ENCODE results near the gene INF2.

INF2 gene

DNA sequence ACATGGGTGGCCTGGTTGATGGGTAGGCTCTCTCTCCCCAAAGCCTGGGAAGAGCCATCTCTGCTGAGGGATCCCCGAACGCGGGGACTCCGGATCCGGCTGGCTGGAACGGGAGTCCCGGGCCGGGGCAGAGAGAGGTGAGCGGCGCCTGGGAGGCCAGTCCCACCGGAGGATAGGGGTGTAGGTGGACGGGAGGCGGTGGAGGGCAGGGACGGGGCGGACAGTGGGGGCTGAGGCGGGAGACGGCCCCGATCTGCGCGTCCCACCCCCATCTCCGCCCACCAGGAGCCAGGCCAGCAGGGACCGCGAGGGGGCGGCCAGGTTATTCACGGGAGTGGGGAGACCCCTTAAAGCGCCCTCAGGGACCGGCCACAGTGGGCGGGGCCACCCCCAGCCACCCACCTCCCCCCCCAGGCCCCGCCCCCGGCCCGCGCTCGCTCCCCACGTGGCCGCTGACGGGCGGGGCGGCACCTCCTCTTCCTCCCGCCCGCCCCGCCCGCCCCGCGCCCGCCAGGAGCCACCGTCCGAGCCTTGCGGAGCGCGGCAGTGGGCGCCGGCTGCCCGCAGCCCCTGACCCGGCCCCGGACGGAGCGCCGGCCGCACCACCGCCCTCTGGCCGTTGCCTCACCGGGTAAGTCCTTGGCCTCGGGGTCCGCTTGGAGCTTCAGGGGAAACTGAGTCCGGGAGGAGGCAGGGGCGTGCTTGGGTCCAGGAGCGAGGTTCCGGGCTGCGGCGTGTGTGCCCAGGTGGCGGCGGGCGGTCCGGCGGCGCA is at the start of gene INF2:
TSS of gene INF2 (plus strand) at position 510 of the 772 bp plus-strand sequence. CDS start 11,748 bp downstream, outside the sequence.
- peak within 1 kb of the TSS; percentile 96 for H3K9ac ChIP-seq (ENCODE audit: low read length)
- peak; percentile 84 for DNase-seq (ENCODE audit: low read depth)
- H3K36me3 ChIP-seq (ENCODE audit: control insufficient read depth, insufficient read depth, low read length, severe bottlenecking): peaks cover 8% of the 10 kb centered on the region
- no peaks in the 10 kb centered on the region for H3K27me3 ChIP-seq (replicated peaks; ENCODE audit: control insufficient read depth, insufficient read depth, low read length)
- H3K4me1 ChIP-seq (ENCODE audit: control insufficient read depth, insufficient read depth, low read length): peaks cover 39% of the 10 kb centered on the region
- peak within 1 kb of the TSS; percentile 93 for H3K4me3 ChIP-seq (ENCODE audit: low read length)
- H3K9me3 ChIP-seq (ENCODE audit: control insufficient read depth, low read length): no peaks in the 10 kb centered on the region

- H3K9me3 ChIP-seq (ENCODE audit: control insufficient read depth, low read length): peaks cover 4% of the 10 kb centered on the region
- H3K36me3 ChIP-seq (ENCODE audit: control insufficient read depth, insufficient read depth, low read length, severe bottlenecking): no peaks in the 10 kb centered on the region
- H3K4me1 ChIP-seq (ENCODE audit: control insufficient read depth, insufficient read depth, low read length): no peaks in the 10 kb centered on the region
- H3K9ac ChIP-seq (ENCODE audit: low read length): no peak overlapping the region
- peak; percentile 80 for DNase-seq (ENCODE audit: low read depth)
- H3K4me3 ChIP-seq (ENCODE audit: low read length): no peak overlapping the region
- peaks cover 60% of the 10 kb centered on the region for H3K27me3 ChIP-seq (replicated peaks; ENCODE audit: control insufficient read depth, insufficient read depth, low read length)
Measured at GRCh38 chr14:104639885-104640548, 49.4 kb upstream of the INF2 start.

DNA sequence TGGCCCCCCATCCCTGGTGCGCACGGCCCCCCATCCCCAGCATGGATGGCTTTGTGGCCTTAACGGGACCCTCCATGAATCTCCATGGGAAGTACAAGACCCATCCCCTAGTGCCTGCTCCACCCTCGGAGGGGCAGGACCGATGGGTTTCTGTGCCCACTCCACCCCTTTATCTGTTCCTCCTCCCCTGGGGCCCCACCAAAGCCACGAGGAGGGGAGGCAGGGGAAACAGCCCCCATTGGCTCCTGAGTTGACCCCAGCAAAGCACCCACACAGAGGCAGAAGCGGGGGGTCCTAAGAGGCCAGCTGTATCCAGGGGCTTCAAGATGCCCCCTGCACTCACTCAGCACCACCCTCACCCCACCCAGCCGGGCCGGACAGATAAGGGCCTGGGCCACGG is 48.7 kb upstream of the INF2 start:
- no peak overlapping the region for H3K9ac ChIP-seq (ENCODE audit: low read length)
- H3K36me3 ChIP-seq (ENCODE audit: control insufficient read depth, insufficient read depth, low read length, severe bottlenecking): no peaks in the 10 kb centered on the region
- H3K4me3 ChIP-seq (ENCODE audit: low read length): no peak overlapping the region
- H3K27me3 ChIP-seq (replicated peaks; ENCODE audit: control insufficient read depth, insufficient read depth, low read length): peaks cover 57% of the 10 kb centered on the region
- H3K4me1 ChIP-seq (ENCODE audit: control insufficient read depth, insufficient read depth, low read length): no peaks in the 10 kb centered on the region
- H3K9me3 ChIP-seq (ENCODE audit: control insufficient read depth, low read length): peaks cover 9% of the 10 kb centered on the region
- no peak for DNase-seq (ENCODE audit: low read depth)

- Histone ChIP-seq H3K27me3 (replicated peaks; ENCODE audit: control insufficient read depth, insufficient read depth, low read length) (peaks cover 55% of the 10 kb centered on the region), H3K36me3 (ENCODE audit: control insufficient read depth, insufficient read depth, low read length, severe bottlenecking) (no peaks in the 10 kb centered on the region), H3K9me3 (ENCODE audit: control insufficient read depth, low read length) (peaks cover 13% of the 10 kb centered on the region), H3K4me1 (ENCODE audit: control insufficient read depth, insufficient read depth, low read length) (no peaks in the 10 kb centered on the region), H3K4me3 (ENCODE audit: low read length) (no peak overlapping the region), H3K9ac (ENCODE audit: low read length) (no peak overlapping the region)
- DNase-seq (ENCODE audit: low read depth): no peak
Measured at GRCh38 chr14:104641753-104642539, 47.5 kb upstream of the INF2 start.

GRCh38 chr14:104642540-104642868 is 46.9 kb upstream of the INF2 start:
- H3K36me3 ChIP-seq (ENCODE audit: control insufficient read depth, insufficient read depth, low read length, severe bottlenecking): no peaks in the 10 kb centered on the region
- H3K9me3 ChIP-seq (ENCODE audit: control insufficient read depth, low read length): peaks cover 13% of the 10 kb centered on the region
- no peak overlapping the region for H3K4me3 ChIP-seq (ENCODE audit: low read length)
- H3K9ac ChIP-seq (ENCODE audit: low read length): no peak overlapping the region
- peaks cover 57% of the 10 kb centered on the region for H3K27me3 ChIP-seq (replicated peaks; ENCODE audit: control insufficient read depth, insufficient read depth, low read length)
- DNase-seq (ENCODE audit: low read depth): no peak
- H3K4me1 ChIP-seq (ENCODE audit: control insufficient read depth, insufficient read depth, low read length): no peaks in the 10 kb centered on the region

GRCh38 chr14:104643306-104643705 is 46.1 kb upstream of the INF2 start:
- Histone ChIP-seq H3K36me3 (ENCODE audit: control insufficient read depth, insufficient read depth, low read length, severe bottlenecking) (no peaks in the 10 kb centered on the region), H3K9ac (ENCODE audit: low read length) (no peak overlapping the region), H3K4me1 (ENCODE audit: control insufficient read depth, insufficient read depth, low read length) (no peaks in the 10 kb centered on the region), H3K27me3 (replicated peaks; ENCODE audit: control insufficient read depth, insufficient read depth, low read length) (peaks cover 55% of the 10 kb centered on the region), H3K9me3 (ENCODE audit: control insufficient read depth, low read length) (peaks cover 13% of the 10 kb centered on the region), H3K4me3 (ENCODE audit: low read length) (no peak overlapping the region)
- no peak for DNase-seq (ENCODE audit: low read depth)

- Histone ChIP-seq H3K4me1 (ENCODE audit: control insufficient read depth, insufficient read depth, low read length) (no peaks in the 10 kb centered on the region), H3K9ac (ENCODE audit: low read length) (no peak overlapping the region), H3K27me3 (replicated peaks; ENCODE audit: control insufficient read depth, insufficient read depth, low read length) (peaks cover 47% of the 10 kb centered on the region), H3K4me3 (ENCODE audit: low read length) (no peak overlapping the region), H3K36me3 (ENCODE audit: control insufficient read depth, insufficient read depth, low read length, severe bottlenecking) (no peaks in the 10 kb centered on the region), H3K9me3 (ENCODE audit: control insufficient read depth, low read length) (peaks cover 13% of the 10 kb centered on the region)
- no peak for DNase-seq (ENCODE audit: low read depth)
Measured at GRCh38 chr14:104644091-104644635, 45.3 kb upstream of the INF2 start.

DNA sequence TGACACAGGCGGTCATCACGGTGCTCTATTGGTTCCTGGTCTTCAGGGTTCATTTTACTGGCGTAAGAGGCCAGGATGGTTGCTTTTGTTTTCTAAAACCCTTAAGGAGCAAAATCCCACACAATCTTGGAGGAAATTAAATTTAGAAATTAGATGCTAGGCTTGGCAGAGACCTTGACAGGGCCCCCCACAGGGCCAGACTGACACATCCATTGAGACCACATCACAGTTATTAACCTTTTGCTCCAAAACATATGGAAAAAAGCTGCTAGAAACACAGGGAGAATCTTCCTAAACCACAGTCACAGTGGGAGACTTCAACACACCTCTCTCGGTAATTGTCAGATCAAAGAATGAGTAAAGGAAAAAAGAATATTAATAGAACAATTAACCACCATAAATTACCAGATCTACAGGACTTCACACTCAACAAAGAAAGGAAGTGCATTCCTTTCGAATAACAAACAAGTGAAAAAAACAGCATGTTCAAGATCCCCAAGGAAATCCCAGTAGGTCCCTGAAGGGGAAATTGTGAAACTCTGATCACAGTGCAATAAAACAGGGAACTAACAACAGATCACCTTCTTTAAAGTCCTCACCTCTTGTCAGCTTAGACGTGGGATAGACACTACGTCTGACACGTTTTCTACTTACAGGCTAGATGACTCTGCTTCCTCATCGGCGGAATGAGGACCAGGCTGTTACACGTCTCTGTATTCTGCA is 44.6 kb upstream of the INF2 start:
- peaks cover 44% of the 10 kb centered on the region for H3K27me3 ChIP-seq (replicated peaks; ENCODE audit: control insufficient read depth, insufficient read depth, low read length)
- peaks cover 1% of the 10 kb centered on the region for H3K4me1 ChIP-seq (ENCODE audit: control insufficient read depth, insufficient read depth, low read length)
- peaks cover 13% of the 10 kb centered on the region for H3K9me3 ChIP-seq (ENCODE audit: control insufficient read depth, low read length)
- H3K36me3 ChIP-seq (ENCODE audit: control insufficient read depth, insufficient read depth, low read length, severe bottlenecking): no peaks in the 10 kb centered on the region
- no peak overlapping the region for H3K9ac ChIP-seq (ENCODE audit: low read length)
- H3K4me3 ChIP-seq (ENCODE audit: low read length): no peak overlapping the region
- DNase-seq (ENCODE audit: low read depth): no peak

- DNase-seq (ENCODE audit: low read depth): no peak
Measured at GRCh38 chr14:104647467-104648043, 41.9 kb upstream of the INF2 start.

DNA sequence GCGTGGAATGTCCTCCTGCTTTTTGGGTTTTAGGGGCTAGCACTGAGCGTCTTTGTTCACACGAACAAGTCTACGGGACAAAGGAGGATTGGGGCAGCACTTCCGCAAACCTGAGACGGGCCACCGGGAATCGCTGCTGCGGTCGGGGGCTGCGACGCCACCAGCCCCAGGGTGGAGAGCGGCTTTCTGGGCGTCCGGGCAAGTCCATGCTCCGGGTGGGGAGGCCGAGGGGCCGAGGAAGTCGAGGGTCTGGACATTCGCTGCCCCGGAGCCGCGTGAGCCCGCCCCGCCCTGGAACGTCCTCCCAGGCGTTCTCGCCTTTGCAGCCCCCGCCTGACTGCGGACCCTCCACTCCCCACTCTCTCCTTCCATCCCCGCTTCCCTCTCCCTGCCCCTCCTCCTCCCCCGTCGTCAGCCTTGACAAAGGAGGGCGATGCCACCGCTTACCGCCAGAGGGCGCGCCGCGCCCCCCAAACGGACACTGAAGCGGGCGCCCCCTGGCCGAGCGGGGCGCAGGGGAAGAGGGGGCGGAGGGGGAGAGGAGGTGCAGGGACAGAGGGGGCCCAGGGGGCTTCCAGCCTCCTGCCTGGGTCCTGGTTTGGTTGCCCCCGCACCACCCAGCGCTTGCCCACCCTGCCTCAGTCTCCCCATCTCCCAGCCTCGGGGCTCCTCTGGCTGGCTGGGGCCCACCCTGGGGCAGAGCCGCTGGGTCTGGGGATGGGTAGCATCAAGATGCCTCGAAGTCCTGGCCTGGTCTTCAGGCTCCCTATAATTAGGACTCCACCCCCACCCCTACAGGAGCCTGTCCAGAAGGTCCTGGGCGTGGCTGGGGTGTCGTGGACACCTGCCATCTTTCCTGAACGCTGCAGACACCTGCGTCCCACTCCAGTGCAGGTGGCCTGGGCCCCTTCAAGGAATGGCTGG is 39.1 kb upstream of the INF2 start:
- Histone ChIP-seq H3K9me3 (ENCODE audit: control insufficient read depth, low read length) (peaks cover 8% of the 10 kb centered on the region), H3K4me1 (ENCODE audit: control insufficient read depth, insufficient read depth, low read length) (peaks cover 5% of the 10 kb centered on the region), H3K36me3 (ENCODE audit: control insufficient read depth, insufficient read depth, low read length, severe bottlenecking) (no peaks in the 10 kb centered on the region), H3K27me3 (replicated peaks; ENCODE audit: control insufficient read depth, insufficient read depth, low read length) (peaks cover 24% of the 10 kb centered on the region), H3K4me3 (ENCODE audit: low read length) (peak overlapping the region; percentile 76), H3K9ac (ENCODE audit: low read length) (peak overlapping the region; percentile 79)
- DNase-seq (ENCODE audit: low read depth): peak; percentile 85

More at GRCh38 chr14:104647467-104648043, 41.9 kb upstream of the INF2 start:
- Histone ChIP-seq H3K9ac (ENCODE audit: low read length) (no peak overlapping the region), H3K4me3 (ENCODE audit: low read length) (no peak overlapping the region), H3K4me1 (ENCODE audit: control insufficient read depth, insufficient read depth, low read length) (peaks cover 5% of the 10 kb centered on the region), H3K36me3 (ENCODE audit: control insufficient read depth, insufficient read depth, low read length, severe bottlenecking) (no peaks in the 10 kb centered on the region), H3K27me3 (replicated peaks; ENCODE audit: control insufficient read depth, insufficient read depth, low read length) (peaks cover 35% of the 10 kb centered on the region), H3K9me3 (ENCODE audit: control insufficient read depth, low read length) (peaks cover 13% of the 10 kb centered on the region)
